Activated T-cell treated with anti-CD3 and anti-CD28 coated beads, Interleukin-2, amount 50 U/mL, for 4 hours (primary cell): ENCODE measurements around the gene ANKRD55. TPM values are rescaled to one million over a fixed set of nuclear protein-coding genes. Genes with fewer than 3 reads are reported as not detected.
"Not testable (repeated sequence)": the region's sequence is repeated elsewhere in the genome, so short reads cannot be mapped to it uniquely, and the experiment has no call there.

Experiments
- ATAC-seq, 2 donors: fragments of 200-7000 bp; cut with Tn5 transposase; one replicate each; pipeline ENCODE4 v1.10.0; 2021
- DNase-seq: peaks from one replicate; pipeline ENCODE4 v3.0.0-alpha.2; 2020
- H3K27me3 Mint-ChIP-seq: one replicate; pipeline ENCODE4 v1.8.0; 2021; ENCODE audit warnings: low read depth, mixed read lengths
- H3K36me3 Mint-ChIP-seq: one replicate; pipeline ENCODE4 v1.8.0; 2022; ENCODE audit warnings: mixed read lengths; ENCODE audit not compliant: insufficient read depth
- H3K4me1 Mint-ChIP-seq: one replicate; pipeline ENCODE4 v1.8.0; 2021; ENCODE audit warnings: low read depth, mixed read lengths
- H3K4me3 Mint-ChIP-seq: one replicate; pipeline ENCODE4 v1.8.0; 2021; ENCODE audit warnings: mild to moderate bottlenecking, moderate library complexity, mixed read lengths
- H3K9me3 Mint-ChIP-seq: one replicate; pipeline ENCODE4 v1.8.0; 2021; ENCODE audit warnings: mixed read lengths
- total RNA-seq, 3 donors: library from RNA; stranded (reverse); gene quantifications; one replicate each; pipeline ENCODE4 v1.2.1, GENCODE V29; 2021

Gene ANKRD55
- total RNA-seq, 3 donors from 2014 or later: 0.21 to 0.22 TPM; not detected in 1

- DNase-seq: no peak
- H3K27me3 Mint-ChIP-seq: no peaks in the 10 kb centered on the region
- no peaks in the 10 kb centered on the region for H3K9me3 Mint-ChIP-seq
- no peaks in the 10 kb centered on the region for H3K36me3 Mint-ChIP-seq
- H3K4me1 Mint-ChIP-seq: peaks cover 81% of the 10 kb centered on the region
- no peak overlapping the region for H3K4me3 Mint-ChIP-seq
- no peak for ATAC-seq
Observed at GRCh38 chr5:56095579-56096102, 137.5 kb downstream of the ANKRD55 start.

DNA sequence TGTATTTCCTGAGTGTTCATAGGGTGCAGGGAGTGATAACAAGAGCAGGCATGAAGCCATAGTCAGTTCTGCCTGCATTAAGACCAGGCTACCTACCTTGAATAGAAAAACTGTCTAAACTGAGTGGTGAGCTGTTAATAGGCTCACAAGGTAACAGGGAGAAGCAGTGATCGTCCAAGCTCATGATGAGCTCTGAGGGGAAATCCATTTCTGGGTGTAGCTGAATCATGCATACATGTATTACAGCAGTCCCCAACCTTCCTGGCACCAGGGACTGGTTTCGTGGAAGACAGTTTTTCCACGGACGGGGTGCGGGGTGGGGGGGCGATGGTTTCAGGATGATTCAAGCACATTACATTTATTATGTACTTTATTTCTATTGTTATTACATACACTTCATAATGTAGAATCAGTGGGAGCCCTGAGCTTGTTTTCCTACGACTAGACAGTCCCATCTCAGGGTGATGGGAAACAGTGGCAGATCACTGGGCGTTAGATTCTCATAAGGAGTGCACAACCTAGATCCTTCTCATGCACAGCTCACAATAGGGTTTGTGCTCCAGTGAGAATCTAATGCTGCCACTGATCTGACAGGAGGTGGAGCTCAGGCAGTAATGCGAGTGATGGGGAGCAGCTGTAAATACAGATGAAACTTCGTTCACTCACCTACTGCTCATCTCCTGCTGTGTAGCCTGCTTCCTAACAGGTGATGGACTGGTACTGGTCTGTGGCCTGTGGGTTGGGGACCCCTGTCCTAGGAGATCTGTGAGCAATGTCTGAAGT is 138.4 kb downstream of the ANKRD55 start:
- H3K4me3 Mint-ChIP-seq: no peak overlapping the region
- H3K9me3 Mint-ChIP-seq: no peaks in the 10 kb centered on the region
- peaks cover 80% of the 10 kb centered on the region for H3K4me1 Mint-ChIP-seq
- H3K36me3 Mint-ChIP-seq: no peaks in the 10 kb centered on the region
- H3K27me3 Mint-ChIP-seq: no peaks in the 10 kb centered on the region
- ATAC-seq: peak; percentile 91
- peak; percentile 65 for DNase-seq

- H3K4me3 Mint-ChIP-seq: no peak overlapping the region
- no peak for ATAC-seq
- no peaks in the 10 kb centered on the region for H3K36me3 Mint-ChIP-seq
Observed at GRCh38 chr5:56093970-56094369, 139.2 kb downstream of the ANKRD55 start.

GRCh38 chr5:56092115-56092514 is 141.0 kb downstream of the ANKRD55 start:
- Mint-ChIP-seq H3K36me3 (no peaks in the 10 kb centered on the region), H3K4me3 (peak overlapping the region; percentile 37)

More at GRCh38 chr5:56093970-56094369, 139.2 kb downstream of the ANKRD55 start:
- Mint-ChIP-seq H3K4me1 (peaks cover 80% of the 10 kb centered on the region), H3K9me3 (no peaks in the 10 kb centered on the region), H3K27me3 (no peaks in the 10 kb centered on the region)
- no peak for DNase-seq

DNA sequence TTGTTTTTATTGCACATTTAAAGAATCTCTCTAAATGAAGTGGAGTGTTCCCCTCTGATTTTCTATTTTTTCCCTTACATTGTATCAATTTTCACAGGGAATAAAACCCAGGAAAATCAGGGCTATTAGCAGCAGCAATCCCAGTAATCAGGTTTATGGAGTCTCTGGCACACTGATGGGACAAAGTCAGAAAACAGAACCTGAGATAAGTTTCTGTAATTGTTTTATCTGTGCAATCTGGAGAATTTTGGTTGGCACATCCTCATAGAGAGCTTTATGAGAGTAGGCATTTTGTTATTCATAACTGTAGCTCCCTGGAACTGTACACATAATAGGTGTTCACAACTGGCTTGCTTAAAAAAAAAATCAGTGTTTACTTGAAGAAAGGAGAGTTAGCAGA is 141.5 kb downstream of the ANKRD55 start:
- ATAC-seq (no peak), DNase-seq (no peak)
- peaks cover 68% of the 10 kb centered on the region for H3K4me1 Mint-ChIP-seq
- no peaks in the 10 kb centered on the region for H3K27me3 Mint-ChIP-seq
- H3K9me3 Mint-ChIP-seq: no peaks in the 10 kb centered on the region
- H3K36me3 Mint-ChIP-seq: no peaks in the 10 kb centered on the region
- peak overlapping the region; percentile 3 for H3K4me3 Mint-ChIP-seq

More at GRCh38 chr5:56092115-56092514, 141.0 kb downstream of the ANKRD55 start:
- H3K4me1 Mint-ChIP-seq: peaks cover 69% of the 10 kb centered on the region
- ATAC-seq: no peak
- DNase-seq: no peak
- H3K27me3 Mint-ChIP-seq: no peaks in the 10 kb centered on the region
- no peaks in the 10 kb centered on the region for H3K9me3 Mint-ChIP-seq

DNA sequence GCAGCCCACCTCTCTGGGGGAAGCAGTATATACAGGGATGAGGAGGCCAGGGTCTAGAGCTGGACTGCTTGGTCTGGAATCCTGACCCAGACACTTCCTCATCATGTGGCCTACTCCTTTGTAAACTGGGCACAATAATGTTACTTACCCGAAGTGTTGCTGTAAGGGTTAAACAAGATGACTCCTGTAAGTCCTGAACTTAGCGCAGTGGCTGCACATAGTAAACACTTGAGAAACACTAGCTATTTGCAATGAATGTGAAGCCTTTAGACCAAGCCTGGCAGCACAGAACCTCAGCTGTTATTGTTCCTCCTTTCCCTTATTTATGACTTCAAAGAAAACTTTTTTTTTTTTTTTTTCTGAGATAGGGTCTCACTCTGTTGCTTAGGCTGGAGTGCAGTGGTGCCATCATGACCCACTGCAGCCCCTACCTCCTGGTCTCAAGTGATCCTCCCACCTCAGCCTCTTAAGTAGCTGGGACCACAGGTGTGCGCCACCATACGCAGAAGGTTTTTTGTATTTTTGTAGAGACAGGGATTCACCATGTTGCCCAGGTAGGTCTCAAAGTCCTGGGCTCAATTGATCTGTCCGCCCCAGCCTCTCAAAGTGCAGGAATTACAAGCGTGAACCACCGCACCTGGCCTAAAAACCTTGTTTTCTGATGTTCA is 142.2 kb downstream of the ANKRD55 start:
- no peaks in the 10 kb centered on the region for H3K9me3 Mint-ChIP-seq
- no peaks in the 10 kb centered on the region for H3K27me3 Mint-ChIP-seq
- no peak overlapping the region for H3K4me3 Mint-ChIP-seq
- no peak for DNase-seq
- H3K36me3 Mint-ChIP-seq: no peaks in the 10 kb centered on the region
- H3K4me1 Mint-ChIP-seq: peaks cover 64% of the 10 kb centered on the region
- ATAC-seq: no peak

DNA sequence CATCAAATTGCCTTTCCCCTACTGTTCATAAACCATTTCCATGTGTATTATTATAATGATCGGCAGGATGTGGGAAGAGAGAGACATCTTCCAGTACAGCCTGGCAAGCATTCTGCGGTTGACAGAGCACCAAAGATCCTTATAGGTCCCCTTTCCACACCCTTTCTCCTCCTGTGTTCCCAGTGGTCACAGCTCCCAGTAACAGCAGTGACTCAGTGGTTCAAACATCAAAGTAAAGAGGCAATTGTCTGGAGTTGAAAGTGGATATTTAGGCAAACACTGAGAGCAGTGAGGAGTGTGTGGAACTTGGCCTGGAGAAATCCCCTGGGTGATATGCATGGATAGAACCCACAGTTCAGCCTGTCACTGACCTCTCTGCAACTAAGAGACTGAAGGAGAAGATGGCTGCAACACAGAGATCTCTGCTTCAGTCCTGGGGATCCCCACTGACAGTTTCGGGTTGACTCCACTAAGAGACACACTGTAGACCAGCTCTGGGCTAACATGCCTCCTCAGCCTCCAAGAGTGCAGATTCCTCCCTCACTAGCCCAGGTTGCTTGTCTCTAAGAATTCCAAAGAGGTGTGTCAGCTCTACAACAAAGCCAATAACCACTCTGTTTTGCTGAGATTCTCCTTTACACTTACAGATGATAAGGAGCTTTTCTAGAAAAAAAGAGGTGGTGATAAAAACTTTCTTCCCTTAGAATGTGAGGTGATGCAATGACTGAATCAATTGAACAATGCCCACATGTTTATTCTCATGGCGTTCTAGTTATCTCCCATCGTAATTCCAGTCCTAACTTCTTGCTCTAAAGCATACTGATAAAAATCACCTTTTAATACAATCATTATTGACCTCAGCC is 143.9 kb downstream of the ANKRD55 start:
- no peaks in the 10 kb centered on the region for H3K36me3 Mint-ChIP-seq
- H3K27me3 Mint-ChIP-seq: no peaks in the 10 kb centered on the region
- H3K4me1 Mint-ChIP-seq: peaks cover 56% of the 10 kb centered on the region
- H3K9me3 Mint-ChIP-seq: no peaks in the 10 kb centered on the region
- peak; percentile 72 to 77 for ATAC-seq
- H3K4me3 Mint-ChIP-seq: no peak overlapping the region
- DNase-seq: no peak

DNA sequence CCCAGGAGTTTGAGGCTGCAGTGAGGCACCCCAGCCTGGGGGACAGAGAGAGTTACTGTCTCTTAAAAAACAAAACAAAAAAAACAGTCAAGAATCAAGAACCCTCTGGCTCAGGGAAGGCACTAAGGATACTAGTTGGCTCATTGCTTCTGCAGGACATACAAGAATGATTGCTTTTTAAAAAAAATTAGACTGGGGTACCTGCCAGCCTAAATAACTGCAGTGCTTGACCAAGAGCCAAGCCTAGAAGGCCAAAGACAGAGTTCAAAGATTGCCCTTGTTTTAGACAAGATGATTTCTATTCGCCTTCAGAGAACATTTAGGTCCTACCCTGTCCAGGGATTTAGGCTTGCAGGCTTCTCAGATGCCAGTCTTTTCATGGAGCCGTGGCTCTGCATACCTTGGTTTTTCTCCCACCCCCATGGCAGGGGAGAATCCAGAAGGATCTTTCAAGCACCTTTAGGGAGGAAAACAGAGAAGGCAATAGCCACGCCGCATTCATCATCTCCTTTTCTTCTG is 144.6 kb downstream of the ANKRD55 start:
- peaks cover 52% of the 10 kb centered on the region for H3K4me1 Mint-ChIP-seq
- H3K4me3 Mint-ChIP-seq: no peak overlapping the region
- H3K9me3 Mint-ChIP-seq: no peaks in the 10 kb centered on the region
- no peaks in the 10 kb centered on the region for H3K27me3 Mint-ChIP-seq
- ATAC-seq: no peak
- DNase-seq: no peak
- no peaks in the 10 kb centered on the region for H3K36me3 Mint-ChIP-seq

- DNase-seq (no peak), ATAC-seq (no peak)
- no peaks in the 10 kb centered on the region for H3K9me3 Mint-ChIP-seq
- peaks cover 46% of the 10 kb centered on the region for H3K4me1 Mint-ChIP-seq
- H3K36me3 Mint-ChIP-seq: no peaks in the 10 kb centered on the region
- H3K27me3 Mint-ChIP-seq: no peaks in the 10 kb centered on the region
- H3K4me3 Mint-ChIP-seq: no peak overlapping the region
Observed at GRCh38 chr5:56085193-56085592, 147.9 kb downstream of the ANKRD55 start.

DNA sequence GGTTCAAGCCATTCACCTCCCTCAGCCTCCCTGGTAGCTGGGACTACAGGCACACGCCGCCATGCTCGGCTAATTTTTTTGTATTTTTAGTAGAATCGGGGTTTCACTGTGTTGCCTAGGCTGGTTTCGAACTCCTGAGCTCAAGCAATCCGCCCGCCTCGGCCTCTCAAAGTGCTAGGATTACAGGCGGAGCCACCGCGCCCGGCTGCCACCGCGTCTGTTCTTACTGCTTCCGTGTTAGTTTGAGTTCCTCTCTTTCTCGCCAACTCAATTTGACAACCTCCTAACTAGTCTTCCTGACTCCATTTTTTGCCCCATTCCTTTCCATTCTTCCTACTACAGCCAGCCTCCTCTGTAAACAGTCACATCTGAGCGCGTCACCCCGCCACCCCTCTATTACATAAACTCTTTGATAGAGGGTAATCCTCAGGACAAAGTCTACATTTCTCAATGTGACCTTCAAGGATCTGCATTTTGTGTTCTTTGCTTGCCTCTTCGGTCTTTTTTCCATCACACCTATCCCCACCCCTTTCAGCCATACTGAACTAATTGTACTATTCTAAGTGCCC is 149.8 kb downstream of the ANKRD55 start:
- no peak overlapping the region for H3K4me3 Mint-ChIP-seq
- H3K4me1 Mint-ChIP-seq: peaks cover 34% of the 10 kb centered on the region
- no peaks in the 10 kb centered on the region for H3K27me3 Mint-ChIP-seq
- ATAC-seq (no peak), DNase-seq (no peak)
- H3K9me3 Mint-ChIP-seq: no peaks in the 10 kb centered on the region
- H3K36me3 Mint-ChIP-seq: no peaks in the 10 kb centered on the region

DNA sequence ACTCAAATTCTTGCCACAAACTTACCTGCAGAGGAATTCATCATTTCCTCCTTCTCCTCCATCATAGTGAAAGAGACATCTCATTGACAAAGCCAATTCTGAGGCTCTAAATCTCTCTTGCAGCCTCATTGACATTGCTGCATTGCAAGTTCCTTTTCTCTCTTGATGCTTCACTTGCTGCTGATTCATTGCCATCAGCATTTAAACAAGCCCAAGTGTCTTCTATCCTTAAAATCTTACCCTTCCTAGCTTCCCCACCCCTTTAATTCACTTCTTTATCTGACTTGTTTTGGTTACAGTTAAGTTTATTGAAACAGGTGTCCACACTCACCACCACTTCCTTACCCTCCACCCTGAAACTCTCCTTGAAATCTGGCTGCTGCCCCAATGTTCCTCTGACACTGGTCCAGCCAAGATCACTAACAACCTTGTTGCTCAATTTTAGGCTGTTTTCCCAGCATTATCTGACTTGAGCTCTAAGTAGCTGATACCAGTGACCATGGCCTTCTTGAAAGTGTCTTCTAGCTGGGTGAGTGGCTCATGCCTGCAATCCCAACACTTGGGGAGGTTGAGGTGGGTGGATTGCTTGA is 152.0 kb downstream of the ANKRD55 start:
- peak overlapping the region; percentile 25 for H3K4me3 Mint-ChIP-seq
- H3K27me3 Mint-ChIP-seq, DNase-seq, H3K36me3 Mint-ChIP-seq, H3K9me3 Mint-ChIP-seq: not testable (repeated sequence)
- ATAC-seq: peak; percentile 88 to 91
- H3K4me1 Mint-ChIP-seq: peaks cover 34% of the 10 kb centered on the region

DNA sequence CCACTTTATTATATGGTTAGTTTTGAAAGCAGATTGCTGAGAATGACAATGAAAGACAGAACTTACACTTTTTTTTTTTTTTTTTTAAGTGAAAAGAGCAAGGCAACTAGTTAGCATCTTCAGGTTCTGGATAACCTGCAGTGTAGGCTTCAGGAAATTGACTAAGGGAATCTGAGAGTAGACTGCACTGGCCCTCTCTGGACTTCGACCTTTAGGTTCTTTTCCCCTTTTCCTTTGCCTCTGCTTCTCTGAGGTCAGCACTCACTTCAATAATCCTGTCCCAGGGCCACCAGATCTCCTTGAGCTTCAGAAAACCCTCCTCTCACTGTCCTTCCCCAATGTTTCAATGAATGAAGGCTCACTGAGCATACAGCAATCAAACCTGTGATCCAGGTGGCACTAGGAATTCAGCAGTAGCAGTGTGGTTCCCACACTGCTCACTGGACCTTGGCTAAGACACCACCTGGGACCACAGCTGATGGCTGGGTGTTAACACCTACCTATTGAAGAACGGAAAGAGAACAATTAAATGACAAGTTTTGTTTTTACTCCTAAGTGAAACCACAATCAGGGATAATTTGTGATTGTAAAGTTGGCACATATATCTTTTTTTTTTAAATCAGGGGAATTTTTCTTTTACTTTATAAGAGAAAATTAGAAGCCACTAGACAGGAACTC is 152.6 kb downstream of the ANKRD55 start:
- Mint-ChIP-seq H3K27me3 (no peaks in the 10 kb centered on the region), H3K4me3 (no peak overlapping the region), H3K4me1 (peaks cover 34% of the 10 kb centered on the region), H3K36me3 (no peaks in the 10 kb centered on the region), H3K9me3 (no peaks in the 10 kb centered on the region)
- DNase-seq (no peak), ATAC-seq (peak; percentile 63 to 66)

DNA sequence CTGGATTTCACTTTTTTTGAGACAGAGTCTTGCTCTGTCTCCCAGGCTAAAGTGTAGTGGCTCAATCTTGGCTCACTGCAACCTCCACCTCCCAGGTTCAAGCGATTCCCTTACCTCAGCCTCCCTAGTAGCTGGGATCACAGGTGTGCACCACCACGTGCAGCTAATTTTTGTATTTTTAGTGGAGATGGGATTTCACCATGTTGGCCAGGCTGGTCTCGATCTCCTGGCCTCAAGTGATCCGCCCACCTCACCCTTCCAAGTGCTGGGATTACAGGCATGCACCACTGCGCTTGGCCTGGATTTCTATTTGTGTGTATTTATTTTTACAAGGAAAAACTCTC is 154.0 kb downstream of the ANKRD55 start:
- H3K4me3 Mint-ChIP-seq, H3K36me3 Mint-ChIP-seq, H3K9me3 Mint-ChIP-seq, ATAC-seq, H3K27me3 Mint-ChIP-seq, DNase-seq: not testable (repeated sequence)
- H3K4me1 Mint-ChIP-seq: peaks cover 36% of the 10 kb centered on the region
